Liver (tissue), 9 donors: ENCODE results near the gene NEUROD4. TPM values are rescaled to one million over a fixed set of nuclear protein-coding genes. Genes with fewer than 3 reads are reported as not detected.

Source experiments
- DNase-seq: peaks from one replicate; pipeline ENCODE4 v3.0.0-alpha.2; 2017; ENCODE audit warnings: low spot score
- H3K27ac ChIP-seq, 2 donors: one replicate each; pipeline ENCODE4 v1.7.0; 2013; ENCODE audit warnings: inconsistent platforms in 2 of 2, low read length in 2 of 2, control low read depth in 1 of 2, low read depth in 1 of 2, mild to moderate bottlenecking in 1 of 2
- H3K27me3 ChIP-seq, 4 donors: one replicate each; pipeline versions ENCODE4 v1.6.1 to v1.7.0; 2013; ENCODE audit warnings: low read length in 3 of 4, inconsistent platforms in 1 of 4, mild to moderate bottlenecking in 1 of 4, moderate library complexity in 1 of 4; ENCODE audit not compliant: control insufficient read depth in 4 of 4, insufficient read depth in 4 of 4
- H3K36me3 ChIP-seq, 4 donors: one replicate each; pipeline versions ENCODE4 v1.6.1 to v1.7.0; 2013; ENCODE audit warnings: low read length in 3 of 4, mild to moderate bottlenecking in 3 of 4, low read depth in 1 of 4, moderate library complexity in 1 of 4; ENCODE audit not compliant: control insufficient read depth in 4 of 4, insufficient read depth in 3 of 4
- H3K4me1 ChIP-seq, 4 donors: one replicate each; pipeline versions ENCODE4 v1.6.1 to v1.7.0; 2013; ENCODE audit warnings: low read length in 3 of 4, mild to moderate bottlenecking in 3 of 4, moderate library complexity in 1 of 4; ENCODE audit not compliant: control insufficient read depth in 4 of 4, insufficient read depth in 4 of 4
- H3K4me3 ChIP-seq, 3 donors: one replicate each; pipeline versions ENCODE4 v1.6.1 to v1.7.0; 2013; ENCODE audit warnings: low read length in 3 of 3, control low read depth in 1 of 3, low read depth in 1 of 3, mild to moderate bottlenecking in 1 of 3
- H3K9ac ChIP-seq, 2 donors: one replicate each; pipeline ENCODE4 v1.7.0; 2013; ENCODE audit warnings: low read length in 2 of 2, mild to moderate bottlenecking in 2 of 2, moderate library complexity in 2 of 2, control low read depth in 1 of 2, low read depth in 1 of 2
- H3K9me3 ChIP-seq, 4 donors: one replicate each; pipeline versions ENCODE4 v1.6.1 to v1.7.0; 2013; ENCODE audit warnings: low read length in 3 of 4; ENCODE audit not compliant: control insufficient read depth in 4 of 4
- CTCF ChIP-seq: fragments of 150-350 bp; IDR thresholded peaks from 2 replicates; pipeline ENCODE4 v1.5.1; 2017; ENCODE audit warnings: improper control_type of control experiment, low read depth, low read length; ENCODE audit not compliant: missing input control
- EGR1 ChIP-seq, 2 donors: IDR thresholded peaks; 2 replicates each; pipeline ENCODE4 v1.6.1; 2016 to 2018; ENCODE audit warnings: antibody characterized with exemption in 2 of 2, low read depth in 2 of 2
- FOXA1 ChIP-seq: IDR thresholded peaks from 2 replicates; pipeline ENCODE4 v1.6.1; 2016; ENCODE audit warnings: antibody characterized with exemption
- FOXA2 ChIP-seq: IDR thresholded peaks from 2 replicates; pipeline ENCODE4 v1.6.1; 2016; ENCODE audit warnings: antibody characterized with exemption
- GABPA ChIP-seq, 2 donors: IDR thresholded peaks in 1 of 2; conservative IDR thresholded peaks in 1 of 2; 2 replicates each; pipeline ENCODE4 v1.6.1; 2016; ENCODE audit warnings: antibody characterized with exemption in 2 of 2, mild to moderate bottlenecking in 1 of 2, moderate library complexity in 1 of 2
- HNF4A ChIP-seq, 2 donors: conservative IDR thresholded peaks; 2 replicates each; pipeline ENCODE4 v1.6.1; 2016; ENCODE audit warnings: antibody characterized with exemption in 2 of 2, mild to moderate bottlenecking in 2 of 2
- HNF4G ChIP-seq: IDR thresholded peaks from 2 replicates; pipeline ENCODE4 v1.6.1; 2016; ENCODE audit warnings: antibody characterized with exemption
- JUND ChIP-seq, 2 donors: IDR thresholded peaks; 2 replicates each; pipeline ENCODE4 v1.6.1; 2016; ENCODE audit warnings: antibody characterized with exemption in 2 of 2
- MAX ChIP-seq: IDR thresholded peaks from 2 replicates; pipeline ENCODE4 v1.6.1; 2016; ENCODE audit warnings: antibody characterized with exemption
- NR2F2 ChIP-seq: IDR thresholded peaks from 2 replicates; pipeline ENCODE4 v1.6.1; 2016; ENCODE audit warnings: antibody characterized with exemption
- RAD21 ChIP-seq, 2 donors: IDR thresholded peaks; 2 replicates each; pipeline ENCODE4 v1.6.1; 2016; ENCODE audit warnings: antibody characterized with exemption in 2 of 2, mild to moderate bottlenecking in 2 of 2
- RXRA ChIP-seq, 2 donors: IDR thresholded peaks; 2 replicates each; pipeline ENCODE4 v1.6.1; 2017 to 2018; ENCODE audit warnings: antibody characterized with exemption in 2 of 2, mild to moderate bottlenecking in 1 of 2
- SP1 ChIP-seq: IDR thresholded peaks from 2 replicates; pipeline ENCODE4 v1.6.1; 2018; ENCODE audit warnings: antibody characterized with exemption, mild to moderate bottlenecking
- TAF1 ChIP-seq: conservative IDR thresholded peaks from 2 replicates; pipeline ENCODE4 v1.6.1; 2016; ENCODE audit warnings: antibody characterized with exemption, mild to moderate bottlenecking
- YY1 ChIP-seq: IDR thresholded peaks from 2 replicates; pipeline ENCODE4 v1.6.1; 2016; ENCODE audit warnings: antibody characterized with exemption, mild to moderate bottlenecking
- ZBTB33 ChIP-seq: IDR thresholded peaks from 2 replicates; pipeline ENCODE4 v1.6.1; 2016; ENCODE audit warnings: antibody characterized with exemption
- WGBS: extraction: QIAGEN DNeasy Blood & Tissue Kit; methylation state at CpG from one replicate; pipeline ENCODE4 v1.1.7; 2013; 5-methylcytosine and 5-hydroxymethylcytosine counted together
- polyA plus RNA-seq, 2 donors: library from polyadenylated mRNA; stranded (reverse) in 1 of 2; unstranded in 1 of 2; fragments of 200-250 nt in 1 of 2; fragments of >200 nt in 1 of 2; fragmentation: Nextera tagmentation in 1 of 2; extraction: Ambion mirVana in 1 of 2; gene quantifications; one replicate each; pipeline versions ENCODE4 v1.2.1 to v1.2.3, GENCODE V29; 2013 to 2015
- total RNA-seq, 2 donors: library from RNA; depleted of rRNA; stranded (reverse); fragments of >200 nt; gene quantifications; one replicate each; pipeline ENCODE4 v1.2.3, GENCODE V29; 2014
- TF ChIP-seq, protein P1 (sequence below): IDR thresholded peaks from 2 replicates; pipeline ENCODE4 v1.6.1; 2016; ENCODE audit warnings: antibody characterized with exemption, mild to moderate bottlenecking
- TF ChIP-seq, protein P2 (sequence below): IDR thresholded peaks from 2 replicates; pipeline ENCODE4 v1.6.1; 2016; ENCODE audit warnings: antibody characterized with exemption
- donor health status: healthy.
- donor health status: healthy.
- donor health status: healthy.
- donor health status: healthy.
- donor health status: healthy.

NEUROD4 gene
- total and polyA plus RNA-seq, 4 donors, result not detected

DNA sequence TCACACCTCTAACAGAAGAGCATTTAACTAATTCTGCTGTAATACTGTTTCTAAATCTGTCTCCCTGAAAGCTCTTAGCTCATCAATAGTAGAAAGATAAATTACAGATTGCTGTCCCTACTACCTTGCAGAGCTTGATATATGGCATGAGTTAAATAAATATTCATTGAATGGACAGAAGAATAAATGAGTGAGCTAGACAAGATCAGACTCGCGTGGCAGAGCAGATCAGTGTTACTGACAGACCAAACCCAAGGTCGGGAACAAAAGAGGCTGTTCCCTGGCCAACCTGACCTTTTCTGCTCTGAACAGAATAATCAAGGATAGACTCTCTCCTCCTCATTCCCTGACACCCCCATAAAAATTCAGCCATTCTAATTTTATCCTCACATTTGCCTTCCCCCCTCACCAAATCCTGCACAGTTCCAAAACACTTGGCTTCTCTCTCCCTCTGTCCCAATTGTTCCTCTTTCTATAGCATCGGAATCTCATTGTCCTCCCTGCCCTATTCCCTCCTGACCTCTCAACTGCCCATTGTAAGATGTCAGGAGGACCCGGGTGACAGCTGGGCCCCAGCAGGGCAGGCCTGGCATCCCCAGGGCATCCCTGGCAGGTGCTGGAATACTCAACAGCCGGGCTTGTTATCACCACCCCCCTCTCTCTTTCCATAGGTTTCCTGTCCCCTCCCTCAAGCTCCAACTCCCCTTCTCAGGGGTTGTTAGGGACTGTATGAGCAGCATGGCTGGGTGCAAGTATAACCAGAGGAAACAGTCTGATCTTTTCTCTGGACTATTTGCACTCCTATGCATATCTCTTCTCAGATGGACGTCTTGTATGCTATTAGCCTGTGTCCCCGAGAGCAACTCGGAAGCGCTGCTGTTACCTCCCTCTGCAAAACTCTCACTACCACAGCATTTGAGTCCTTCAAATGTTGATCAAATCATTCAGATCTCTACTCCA, 19.9 kb downstream of the NEUROD4 start:
- no peaks in the 10 kb centered on the region for H3K4me1 ChIP-seq
- H3K27ac ChIP-seq, result no peak overlapping the region
- no peak for TF ChIP-seq HNF4G
- TF ChIP-seq NR2F2, result no peak
- TF ChIP-seq RXRA (IDR thresholded peaks at IDR 0.05), result no peak
- no peak for TF ChIP-seq EGR1 (IDR thresholded peaks at IDR 0.05; ENCODE audit: low read depth in 2 of 2)
- TF ChIP-seq MAX, result no peak
- no peak for TF ChIP-seq CTCF
- TF ChIP-seq GABPA (IDR thresholded peaks at IDR 0.05 in 1 of 2, conservative IDR thresholded peaks at IDR 0.05 in 1 of 2), result no peak
- TF ChIP-seq FOXA2, result no peak
- TF ChIP-seq, protein P1, sequence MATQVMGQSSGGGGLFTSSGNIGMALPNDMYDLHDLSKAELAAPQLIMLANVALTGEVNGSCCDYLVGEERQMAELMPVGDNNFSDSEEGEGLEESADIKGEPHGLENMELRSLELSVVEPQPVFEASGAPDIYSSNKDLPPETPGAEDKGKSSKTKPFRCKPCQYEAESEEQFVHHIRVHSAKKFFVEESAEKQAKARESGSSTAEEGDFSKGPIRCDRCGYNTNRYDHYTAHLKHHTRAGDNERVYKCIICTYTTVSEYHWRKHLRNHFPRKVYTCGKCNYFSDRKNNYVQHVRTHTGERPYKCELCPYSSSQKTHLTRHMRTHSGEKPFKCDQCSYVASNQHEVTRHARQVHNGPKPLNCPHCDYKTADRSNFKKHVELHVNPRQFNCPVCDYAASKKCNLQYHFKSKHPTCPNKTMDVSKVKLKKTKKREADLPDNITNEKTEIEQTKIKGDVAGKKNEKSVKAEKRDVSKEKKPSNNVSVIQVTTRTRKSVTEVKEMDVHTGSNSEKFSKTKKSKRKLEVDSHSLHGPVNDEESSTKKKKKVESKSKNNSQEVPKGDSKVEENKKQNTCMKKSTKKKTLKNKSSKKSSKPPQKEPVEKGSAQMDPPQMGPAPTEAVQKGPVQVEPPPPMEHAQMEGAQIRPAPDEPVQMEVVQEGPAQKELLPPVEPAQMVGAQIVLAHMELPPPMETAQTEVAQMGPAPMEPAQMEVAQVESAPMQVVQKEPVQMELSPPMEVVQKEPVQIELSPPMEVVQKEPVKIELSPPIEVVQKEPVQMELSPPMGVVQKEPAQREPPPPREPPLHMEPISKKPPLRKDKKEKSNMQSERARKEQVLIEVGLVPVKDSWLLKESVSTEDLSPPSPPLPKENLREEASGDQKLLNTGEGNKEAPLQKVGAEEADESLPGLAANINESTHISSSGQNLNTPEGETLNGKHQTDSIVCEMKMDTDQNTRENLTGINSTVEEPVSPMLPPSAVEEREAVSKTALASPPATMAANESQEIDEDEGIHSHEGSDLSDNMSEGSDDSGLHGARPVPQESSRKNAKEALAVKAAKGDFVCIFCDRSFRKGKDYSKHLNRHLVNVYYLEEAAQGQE, result no peak
- TF ChIP-seq HNF4A (conservative IDR thresholded peaks at IDR 0.05), result no peak
- TF ChIP-seq YY1, result no peak
- no peak for TF ChIP-seq SP1
- TF ChIP-seq ZBTB33, result no peak
- no peak for TF ChIP-seq FOXA1
- TF ChIP-seq, protein P2, sequence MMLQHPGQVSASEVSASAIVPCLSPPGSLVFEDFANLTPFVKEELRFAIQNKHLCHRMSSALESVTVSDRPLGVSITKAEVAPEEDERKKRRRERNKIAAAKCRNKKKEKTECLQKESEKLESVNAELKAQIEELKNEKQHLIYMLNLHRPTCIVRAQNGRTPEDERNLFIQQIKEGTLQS, result no peak
- TF ChIP-seq TAF1, result no peak
- no peak for TF ChIP-seq JUND (IDR thresholded peaks at IDR 0.05)
- no peak for TF ChIP-seq RAD21 (IDR thresholded peaks at IDR 0.05)
- 65% methylated on average over 10 of the region's 10 CpGs for whole genome bisulfite sequencing
- no peak overlapping the region for H3K9ac ChIP-seq
- no peaks in the 10 kb centered on the region for H3K27me3 ChIP-seq
- no peak overlapping the region for H3K4me3 ChIP-seq
- no peaks in the 10 kb centered on the region for H3K9me3 ChIP-seq
- DNase-seq, result no peak
- H3K36me3 ChIP-seq, result no peaks in the 10 kb centered on the region
